ENCODE results near the gene DONSON. TPM values are rescaled to one million over a fixed set of nuclear protein-coding genes. Genes with fewer than 3 reads are reported as not detected.

DONSON gene
- polyA plus RNA-seq, 1 experiment: 12.7 TPM

GRCh38 chr21:33572350-33572749, 16.1 kb downstream of the DONSON start:
- POLR2A ChIA-PET: no interaction called here
- CTCF ChIA-PET: interaction anchor here (0.7 kb wide), 1 partner anchor 330 kb away, joined by 3 read pairs; no protein-coding TSS in a partner anchor
- no peaks in the 10 kb centered on the region for H3K27me3 ChIP-seq (ENCODE audit: control insufficient read depth, insufficient read depth, low read length)

GRCh38 chr21:33569991-33570390, 18.5 kb downstream of the DONSON start:
- ChIA-PET POLR2A (no interaction called here), CTCF (interaction anchor here (1.3 kb wide), 1 partner anchor 35 kb away, joined by 3 read pairs; no protein-coding TSS in a partner anchor)
- Histone ChIP-seq H3K4me3 (ENCODE audit: low read depth, low read length) (no peak overlapping the region), H3K36me3 (ENCODE audit: control insufficient read depth, insufficient read depth, low read length) (peaks cover 17% of the 10 kb centered on the region), H3K27me3 (ENCODE audit: control insufficient read depth, insufficient read depth, low read length) (no peaks in the 10 kb centered on the region)
- TF ChIP-seq CTCF (IDR thresholded peaks at IDR 0.05; ENCODE audit: insufficient read depth, low read depth, low read length): no peak
- no peak for DNase-seq (ENCODE audit: low read depth)

More at GRCh38 chr21:33572350-33572749, 16.1 kb downstream of the DONSON start:
- H3K4me3 ChIP-seq (ENCODE audit: low read depth, low read length): no peak overlapping the region
- peaks cover 17% of the 10 kb centered on the region for H3K36me3 ChIP-seq (ENCODE audit: control insufficient read depth, insufficient read depth, low read length)
- DNase-seq (ENCODE audit: low read depth): no peak
- no peak for TF ChIP-seq CTCF (IDR thresholded peaks at IDR 0.05; ENCODE audit: insufficient read depth, low read depth, low read length)

GRCh38 chr21:33568448-33568847, 20.0 kb downstream of the DONSON start:
- no peaks in the 10 kb centered on the region for H3K27me3 ChIP-seq (ENCODE audit: control insufficient read depth, insufficient read depth, low read length)
- H3K36me3 ChIP-seq (ENCODE audit: control insufficient read depth, insufficient read depth, low read length): peaks cover 15% of the 10 kb centered on the region
- no peak for TF ChIP-seq CTCF (IDR thresholded peaks at IDR 0.05; ENCODE audit: insufficient read depth, low read depth, low read length)
- POLR2A ChIA-PET: no interaction called here
- CTCF ChIA-PET: no interaction called here
- no peak overlapping the region for H3K4me3 ChIP-seq (ENCODE audit: low read depth, low read length)
- no peak for DNase-seq (ENCODE audit: low read depth)

GRCh38 chr21:33567914-33568313, 20.6 kb downstream of the DONSON start:
- H3K36me3 ChIP-seq (ENCODE audit: control insufficient read depth, insufficient read depth, low read length): peaks cover 15% of the 10 kb centered on the region
- CTCF ChIA-PET: no interaction called here
- POLR2A ChIA-PET: no interaction called here
- no peak for TF ChIP-seq CTCF (IDR thresholded peaks at IDR 0.05; ENCODE audit: insufficient read depth, low read depth, low read length)
- H3K27me3 ChIP-seq (ENCODE audit: control insufficient read depth, insufficient read depth, low read length): no peaks in the 10 kb centered on the region
- no peak for DNase-seq (ENCODE audit: low read depth)
- H3K4me3 ChIP-seq (ENCODE audit: low read depth, low read length): no peak overlapping the region

- POLR2A ChIA-PET: no interaction called here
- CTCF ChIA-PET: interaction anchor here (0.6 to 0.7 kb wide), 2 partner anchors 9 to 22 kb away, joined by 3 read pairs; partner anchors contain the start of gene DONSON
- Histone ChIP-seq H3K36me3 (ENCODE audit: control insufficient read depth, insufficient read depth, low read length) (peaks cover 11% of the 10 kb centered on the region), H3K27me3 (ENCODE audit: control insufficient read depth, insufficient read depth, low read length) (no peaks in the 10 kb centered on the region), H3K4me3 (ENCODE audit: low read depth, low read length) (no peak overlapping the region)
- TF ChIP-seq CTCF (IDR thresholded peaks at IDR 0.05; ENCODE audit: insufficient read depth, low read depth, low read length): no peak
- DNase-seq (ENCODE audit: low read depth): no peak
Observed at GRCh38 chr21:33566514-33566913, 22.0 kb downstream of the DONSON start.

All from BJ (cell line).